Epidermal melanocyte (primary cell): ENCODE results near the gene SIRT7.

Experiments used
- DNase-seq: peaks from one replicate; pipeline ENCODE4 v3.0.0; 2011; ENCODE audit warnings: low spot score; ENCODE audit not compliant: insufficient read length

Gene SIRT7

GRCh38 chr17:81865733-81866439, 52.1 kb downstream of the SIRT7 start:
- peak; percentile 1 for DNase-seq

DNA sequence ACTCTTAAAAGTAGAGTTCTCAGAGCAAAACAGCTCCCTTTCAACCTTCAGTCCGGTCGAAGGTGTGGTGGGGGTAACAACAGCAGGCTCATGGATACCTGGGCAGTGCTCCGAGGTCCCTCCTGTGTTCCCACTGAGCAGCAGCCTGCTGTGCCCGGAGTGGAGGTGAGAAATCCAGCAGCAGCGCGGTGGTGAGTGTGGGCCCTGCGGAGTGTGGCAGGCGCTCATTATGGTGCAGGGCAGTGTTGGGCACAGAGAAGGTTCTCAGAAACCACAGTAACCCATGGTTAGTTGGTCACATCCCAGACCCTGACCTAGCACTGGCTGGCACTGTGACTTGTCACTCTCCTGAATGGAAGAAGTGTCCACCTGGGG, 52.6 kb downstream of the SIRT7 start:
- no peak for DNase-seq

DNA sequence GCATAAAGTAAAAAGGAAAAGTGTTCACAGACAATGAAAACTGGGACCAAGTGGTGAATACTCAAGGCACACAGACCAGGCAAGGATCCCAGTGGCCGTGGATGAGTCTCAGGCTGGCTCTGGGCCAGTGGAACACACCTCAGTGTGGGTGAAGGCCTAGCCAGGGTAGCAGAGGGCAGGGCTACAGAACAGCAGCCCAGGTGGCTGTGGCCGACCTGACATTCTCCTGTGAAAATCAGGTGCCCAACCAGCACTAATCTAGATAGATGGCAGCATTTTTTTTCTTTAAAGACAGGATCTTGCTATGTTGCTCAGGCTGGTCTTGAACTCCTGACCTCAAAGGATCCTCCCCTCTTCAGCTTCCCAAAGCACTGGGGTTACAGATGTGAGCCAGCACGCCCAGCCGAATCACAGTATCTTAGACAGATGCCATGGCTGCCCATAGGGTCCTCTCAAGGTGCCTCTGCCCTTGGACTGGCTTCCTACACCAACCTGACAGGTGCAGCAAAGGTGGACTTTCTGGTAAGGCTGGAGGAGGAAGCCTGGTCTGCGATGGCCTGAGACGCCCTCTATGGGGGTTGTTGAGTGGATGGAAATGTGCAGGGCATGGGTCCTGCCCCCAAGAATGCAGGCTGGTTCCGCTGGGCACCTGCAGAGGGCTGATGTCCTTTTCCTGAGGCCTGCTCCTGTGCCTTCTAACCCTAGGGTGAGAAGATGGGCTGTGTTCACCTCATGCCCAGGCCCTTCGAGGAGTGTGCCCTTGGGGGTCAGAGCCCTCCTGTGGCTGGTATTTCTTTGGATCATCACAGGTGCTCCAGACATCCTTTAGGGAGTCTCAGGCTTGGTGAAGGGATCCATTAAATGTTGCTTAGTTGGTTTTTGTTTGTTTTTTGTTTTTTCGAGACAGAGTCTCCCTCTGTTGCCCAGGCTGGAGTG, 53.9 kb downstream of the SIRT7 start:
- no peak for DNase-seq

GRCh38 chr17:81863123-81863675, 54.8 kb downstream of the SIRT7 start:
- DNase-seq, result no peak
